Activated CD8-positive, alpha-beta memory T cell treated with anti-CD3 and anti-CD28 coated beads for 4 hours (primary cell): ENCODE data around the gene NOL4L.

Experiments used
- DNase-seq, 2 donors: peaks; one replicate each; pipeline ENCODE4 v3.0.0-alpha.2; 2020; ENCODE audit warnings: low read depth in 2 of 2

The NOL4L gene

GRCh38 chr20:32483351-32484224 lies 101.5 kb downstream of the NOL4L start:
- peak; percentile 33 to 36 for DNase-seq

GRCh38 chr20:32482442-32483261 lies 102.5 kb downstream of the NOL4L start:
- no peak for DNase-seq

GRCh38 chr20:32482143-32482441 lies 103.0 kb downstream of the NOL4L start:
- DNase-seq, result no peak

GRCh38 chr20:32481311-32482142 lies 103.6 kb downstream of the NOL4L start:
- DNase-seq, result no peak

GRCh38 chr20:32480371-32481241 lies 104.5 kb downstream of the NOL4L start:
- no peak for DNase-seq

GRCh38 chr20:32479697-32480171 lies 105.4 kb downstream of the NOL4L start:
- no peak for DNase-seq

GRCh38 chr20:32479012-32479411 lies 106.1 kb downstream of the NOL4L start:
- DNase-seq, result no peak

- no peak for DNase-seq
Observed at GRCh38 chr20:32478576-32478975, 106.6 kb downstream of the NOL4L start.

GRCh38 chr20:32477594-32478512 lies 107.3 kb downstream of the NOL4L start:
- DNase-seq, result no peak

- DNase-seq, result no peak
Observed at GRCh38 chr20:32476684-32477593, 108.2 kb downstream of the NOL4L start.

- DNase-seq, result no peak
Observed at GRCh38 chr20:32474967-32475811, 109.9 kb downstream of the NOL4L start.

- no peak for DNase-seq
Observed at GRCh38 chr20:32474717-32474966, 110.5 kb downstream of the NOL4L start.

GRCh38 chr20:32474009-32474716 lies 111.0 kb downstream of the NOL4L start:
- DNase-seq, result no peak

- DNase-seq, result no peak
Observed at GRCh38 chr20:32473231-32474008, 111.7 kb downstream of the NOL4L start.

GRCh38 chr20:32472581-32473207 lies 112.4 kb downstream of the NOL4L start:
- DNase-seq, result no peak

- DNase-seq, result no peak
Observed at GRCh38 chr20:32470940-32471339, 114.2 kb downstream of the NOL4L start.
